Stimulated activated memory B cell treated with anti-CD40 and anti-IgM and Interleukin-4, amounts not matched to agents 10 μg/mL and 1 μg/mL and 100 μg/mL, for 72 hours (primary cell): ENCODE results near the gene SSBP2.

ENCODE experiments used
- ATAC-seq: fragments of 150-1000 bp; cut with Tn5 transposase; 2 replicates; pipeline ENCODE4 v1.10.0; 2021
- H3K27ac Mint-ChIP-seq: one replicate; pipeline ENCODE4 v1.8.0; 2022; ENCODE audit warnings: mild to moderate bottlenecking, mixed read lengths
- H3K27me3 Mint-ChIP-seq: one replicate; pipeline ENCODE4 v1.8.0; 2022; ENCODE audit warnings: mixed read lengths
- H3K36me3 Mint-ChIP-seq: one replicate; pipeline ENCODE4 v1.8.0; 2022; ENCODE audit warnings: mixed read lengths
- H3K4me1 Mint-ChIP-seq: one replicate; pipeline ENCODE4 v1.8.0; 2022; ENCODE audit warnings: mixed read lengths
- H3K4me3 Mint-ChIP-seq: one replicate; pipeline ENCODE4 v1.8.0; 2022; ENCODE audit warnings: mild to moderate bottlenecking, moderate library complexity, mixed read lengths
- H3K9me3 Mint-ChIP-seq: one replicate; pipeline ENCODE4 v1.8.0; 2022; ENCODE audit warnings: mixed read lengths

Gene SSBP2

DNA sequence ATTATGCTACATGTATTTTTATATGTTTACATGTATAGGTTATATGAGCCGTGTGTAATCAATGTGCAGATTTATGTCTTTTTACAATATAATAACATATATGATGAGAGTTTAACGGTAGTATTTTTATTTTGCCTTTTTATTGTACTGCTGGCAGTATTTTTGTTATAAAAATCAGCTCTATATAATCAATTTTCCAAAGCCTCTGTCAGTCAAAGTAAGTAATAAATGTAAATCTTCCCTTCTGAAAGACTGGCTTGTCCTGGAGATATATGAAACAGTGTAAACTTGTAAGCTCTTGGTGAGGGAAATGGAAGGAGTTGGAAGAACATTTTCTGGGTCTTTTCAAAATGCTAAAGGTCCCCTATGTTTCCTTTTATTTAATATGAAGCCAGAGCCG lies 173.8 kb downstream of the SSBP2 start:
- H3K27ac Mint-ChIP-seq = no peak overlapping the region
- no peaks in the 10 kb centered on the region for H3K4me1 Mint-ChIP-seq
- no peak for ATAC-seq
- H3K4me3 Mint-ChIP-seq = no peak overlapping the region
- H3K27me3 Mint-ChIP-seq = no peaks in the 10 kb centered on the region
- H3K9me3 Mint-ChIP-seq = no peaks in the 10 kb centered on the region
- H3K36me3 Mint-ChIP-seq = peaks cover 25% of the 10 kb centered on the region

DNA sequence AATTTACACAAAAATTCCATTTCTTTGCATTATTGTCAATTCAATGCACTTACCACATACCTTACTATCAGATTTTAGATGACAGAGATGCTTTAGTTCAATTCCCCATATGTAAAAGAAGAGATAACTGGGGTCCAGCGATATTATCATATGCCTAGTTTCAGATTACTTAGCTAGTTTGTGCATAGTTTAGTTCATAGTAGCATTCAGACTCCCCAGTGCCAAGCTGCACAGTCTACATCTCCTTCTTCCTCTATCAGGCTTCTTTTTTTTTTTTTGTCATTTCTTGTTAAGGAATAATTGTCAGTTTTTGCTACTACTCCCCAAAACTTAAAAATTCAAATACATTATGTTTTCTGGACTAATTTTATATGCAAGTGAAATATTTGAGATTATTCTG lies 175.0 kb downstream of the SSBP2 start:
- no peaks in the 10 kb centered on the region for H3K4me1 Mint-ChIP-seq
- no peak overlapping the region for H3K4me3 Mint-ChIP-seq
- no peak overlapping the region for H3K27ac Mint-ChIP-seq
- ATAC-seq = no peak
- H3K9me3 Mint-ChIP-seq = no peaks in the 10 kb centered on the region
- H3K27me3 Mint-ChIP-seq = no peaks in the 10 kb centered on the region
- H3K36me3 Mint-ChIP-seq = peaks cover 23% of the 10 kb centered on the region

DNA sequence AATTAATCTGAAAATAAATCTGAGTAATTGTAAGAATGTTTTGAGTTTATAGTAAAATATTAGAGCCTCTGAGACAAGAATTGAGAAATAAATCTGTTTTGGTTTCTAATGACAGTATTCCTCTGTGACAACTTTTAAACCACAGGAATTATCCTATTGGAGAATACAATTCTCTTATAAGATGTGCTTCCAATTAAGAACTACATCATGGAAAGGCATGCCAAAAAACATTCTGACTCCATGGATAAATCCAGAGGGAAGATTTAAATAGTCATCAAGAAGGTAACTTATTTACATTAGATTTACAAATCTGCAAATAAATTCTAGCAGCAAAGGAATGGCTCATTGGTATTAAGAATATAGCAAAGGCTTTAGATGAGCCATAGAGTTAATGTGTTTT lies 178.7 kb downstream of the SSBP2 start:
- H3K4me1 Mint-ChIP-seq = no peaks in the 10 kb centered on the region
- H3K27me3 Mint-ChIP-seq = no peaks in the 10 kb centered on the region
- no peak for ATAC-seq
- H3K36me3 Mint-ChIP-seq = peaks cover 37% of the 10 kb centered on the region
- no peaks in the 10 kb centered on the region for H3K9me3 Mint-ChIP-seq
- H3K27ac Mint-ChIP-seq = no peak overlapping the region
- no peak overlapping the region for H3K4me3 Mint-ChIP-seq

DNA sequence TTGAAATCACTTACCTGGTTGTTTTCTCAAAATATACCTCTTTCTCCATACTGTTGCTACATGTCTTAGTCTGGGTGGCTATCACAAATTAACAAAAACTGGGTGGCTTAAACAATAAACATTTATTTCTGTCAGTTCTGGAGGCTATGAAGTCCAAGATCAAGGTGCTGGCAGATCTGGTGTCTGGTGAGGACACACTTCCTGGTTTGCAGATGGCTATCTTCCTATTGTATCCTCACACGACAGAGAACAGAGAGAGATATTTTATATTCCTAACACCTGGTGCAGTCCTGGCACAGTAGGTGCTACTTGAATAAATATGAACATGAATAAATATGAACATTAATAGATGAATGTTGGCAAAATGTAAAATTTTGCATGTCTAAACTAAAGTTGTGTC lies 192.7 kb downstream of the SSBP2 start:
- Mint-ChIP-seq H3K9me3 (no peaks in the 10 kb centered on the region), H3K27me3 (no peaks in the 10 kb centered on the region)
- no peak for ATAC-seq

DNA sequence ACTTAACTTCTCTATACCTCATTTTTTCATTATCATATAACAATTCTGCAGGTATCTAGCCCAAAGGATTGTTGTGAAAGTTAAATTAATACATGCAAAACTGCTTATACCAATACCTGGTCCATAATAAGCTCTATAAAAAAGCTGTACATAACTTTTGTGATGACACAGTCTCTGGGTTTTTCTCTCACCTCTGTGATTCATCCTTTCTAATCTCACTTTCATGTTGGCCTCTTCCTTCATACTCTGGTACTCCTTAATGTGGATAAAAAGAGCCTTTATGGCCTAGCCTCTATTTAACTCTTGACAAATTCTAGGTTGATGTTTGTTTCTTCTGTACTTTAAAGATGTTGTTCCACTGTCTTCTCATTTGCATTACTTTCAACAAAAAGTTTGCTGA lies 194.1 kb downstream of the SSBP2 start:
- ATAC-seq = no peak
- Mint-ChIP-seq H3K9me3 (no peaks in the 10 kb centered on the region), H3K36me3 (peaks cover 6% of the 10 kb centered on the region), H3K4me1 (peaks cover 16% of the 10 kb centered on the region), H3K27me3 (no peaks in the 10 kb centered on the region), H3K27ac (no peak overlapping the region), H3K4me3 (no peak overlapping the region)

More for the DNA sequence above, 192.7 kb downstream of the SSBP2 start:
- peaks cover 16% of the 10 kb centered on the region for H3K4me1 Mint-ChIP-seq
- peaks cover 10% of the 10 kb centered on the region for H3K36me3 Mint-ChIP-seq
- no peak overlapping the region for H3K4me3 Mint-ChIP-seq
- no peak overlapping the region for H3K27ac Mint-ChIP-seq

DNA sequence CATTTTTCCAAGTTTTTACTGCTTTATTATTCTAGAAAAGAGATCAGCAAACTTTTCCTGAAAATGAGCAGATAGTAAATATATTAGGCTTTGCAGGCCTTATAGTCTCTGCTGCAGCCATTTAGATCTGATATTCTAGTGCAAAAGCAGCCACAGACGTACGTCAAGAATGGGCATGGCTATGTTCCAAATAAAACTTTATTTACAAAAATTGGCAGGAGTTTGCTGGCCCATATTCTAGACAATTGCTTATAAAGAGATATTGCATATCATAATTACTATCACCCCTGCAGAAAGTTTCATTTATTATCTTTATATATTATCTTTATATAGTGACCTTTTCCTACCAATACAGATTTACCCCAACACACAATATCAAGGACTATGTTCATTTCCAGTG lies 195.0 kb downstream of the SSBP2 start:
- ATAC-seq = no peak
- Mint-ChIP-seq H3K27me3 (no peaks in the 10 kb centered on the region), H3K36me3 (peaks cover 6% of the 10 kb centered on the region), H3K4me1 (peaks cover 16% of the 10 kb centered on the region), H3K9me3 (no peaks in the 10 kb centered on the region), H3K4me3 (no peak overlapping the region), H3K27ac (no peak overlapping the region)

DNA sequence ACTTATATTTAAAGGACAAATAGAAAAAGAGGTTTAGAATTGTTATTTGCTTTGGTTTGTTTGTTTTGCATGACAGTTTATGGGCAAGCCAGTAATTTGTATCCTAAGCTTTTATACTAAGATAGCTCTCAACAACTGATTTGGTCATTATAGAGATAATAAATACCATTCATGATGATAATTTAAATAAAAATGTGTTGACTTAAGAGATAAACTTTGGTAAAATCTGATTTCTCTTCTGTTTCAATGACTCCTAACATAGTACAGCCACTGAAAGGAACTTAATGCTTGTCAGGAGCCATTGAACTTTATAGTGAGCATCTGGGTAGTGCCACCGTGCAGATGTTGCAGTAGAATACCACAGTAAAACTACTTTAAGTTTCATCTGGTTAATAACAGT lies 196.2 kb downstream of the SSBP2 start:
- Mint-ChIP-seq H3K27me3 (no peaks in the 10 kb centered on the region), H3K4me3 (no peak overlapping the region), H3K36me3 (peaks cover 11% of the 10 kb centered on the region), H3K27ac (no peak overlapping the region), H3K9me3 (no peaks in the 10 kb centered on the region), H3K4me1 (peaks cover 16% of the 10 kb centered on the region)
- no peak for ATAC-seq

DNA sequence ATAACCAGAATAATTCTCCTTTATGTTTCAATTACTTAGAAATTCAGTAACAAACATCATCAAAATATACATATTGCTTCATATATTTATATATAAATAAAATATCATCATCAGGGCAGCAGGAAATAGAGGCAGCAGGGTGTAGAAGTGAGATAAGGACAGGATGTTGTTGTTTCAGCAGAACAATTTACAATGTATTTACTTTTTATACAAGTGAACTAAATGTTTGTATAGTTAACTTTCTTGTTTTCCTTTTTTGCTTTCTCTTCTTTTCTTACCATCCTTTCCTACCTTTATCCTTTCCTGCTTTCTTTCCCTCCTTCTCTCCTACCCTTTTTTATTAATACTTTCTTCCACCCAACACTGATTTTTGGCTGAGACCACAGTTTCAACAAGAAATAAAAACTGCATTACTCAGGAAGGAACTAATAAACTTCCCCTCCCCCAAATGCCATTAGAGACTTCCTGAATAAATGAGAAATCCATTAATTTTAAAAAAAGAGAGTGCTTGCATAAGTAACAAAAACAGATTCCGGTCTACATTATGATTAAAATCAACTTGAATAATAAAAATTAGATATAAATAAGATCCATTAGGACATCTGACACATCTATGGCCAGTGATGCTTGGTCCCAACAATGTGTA lies 197.2 kb downstream of the SSBP2 start:
- H3K4me3 Mint-ChIP-seq = no peak overlapping the region
- ATAC-seq = no peak
- no peaks in the 10 kb centered on the region for H3K9me3 Mint-ChIP-seq
- peaks cover 16% of the 10 kb centered on the region for H3K4me1 Mint-ChIP-seq
- no peaks in the 10 kb centered on the region for H3K27me3 Mint-ChIP-seq
- peaks cover 18% of the 10 kb centered on the region for H3K36me3 Mint-ChIP-seq
- H3K27ac Mint-ChIP-seq = no peak overlapping the region

DNA sequence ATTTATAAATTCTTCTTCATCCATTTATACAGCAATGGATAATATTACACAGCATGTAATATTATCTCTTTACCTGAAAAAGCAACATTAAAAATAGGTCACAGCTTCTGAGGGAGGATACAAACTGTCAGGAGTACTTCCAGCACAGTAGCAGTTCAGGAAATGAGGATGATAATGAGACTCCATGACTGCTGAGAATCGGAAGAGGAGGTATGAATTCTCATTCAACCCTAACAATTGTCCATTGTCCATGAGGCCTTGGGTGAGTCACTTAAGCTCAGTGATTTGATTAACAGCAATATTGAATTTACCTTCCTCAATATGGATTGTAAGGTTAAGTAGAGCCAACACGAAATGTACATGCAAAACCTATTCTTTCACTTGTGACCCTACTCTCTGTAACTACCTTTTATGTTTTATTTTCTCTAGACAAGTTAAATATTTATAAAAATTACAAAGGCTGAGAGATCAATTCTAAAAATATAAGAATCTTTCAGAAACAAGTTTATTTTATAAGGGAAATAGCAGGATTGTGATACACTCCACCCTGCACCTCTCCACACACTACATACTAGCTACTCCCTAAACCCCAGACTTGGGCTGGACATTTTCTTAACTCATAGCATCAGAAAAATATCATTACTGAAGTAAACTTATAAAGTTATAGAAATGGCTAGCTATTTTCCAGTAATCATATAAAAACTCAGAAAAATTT lies 197.9 kb downstream of the SSBP2 start:
- Mint-ChIP-seq H3K4me3 (no peak overlapping the region), H3K27ac (no peak overlapping the region), H3K9me3 (no peaks in the 10 kb centered on the region), H3K4me1 (peaks cover 16% of the 10 kb centered on the region), H3K27me3 (no peaks in the 10 kb centered on the region), H3K36me3 (peaks cover 18% of the 10 kb centered on the region)
- ATAC-seq = no peak

DNA sequence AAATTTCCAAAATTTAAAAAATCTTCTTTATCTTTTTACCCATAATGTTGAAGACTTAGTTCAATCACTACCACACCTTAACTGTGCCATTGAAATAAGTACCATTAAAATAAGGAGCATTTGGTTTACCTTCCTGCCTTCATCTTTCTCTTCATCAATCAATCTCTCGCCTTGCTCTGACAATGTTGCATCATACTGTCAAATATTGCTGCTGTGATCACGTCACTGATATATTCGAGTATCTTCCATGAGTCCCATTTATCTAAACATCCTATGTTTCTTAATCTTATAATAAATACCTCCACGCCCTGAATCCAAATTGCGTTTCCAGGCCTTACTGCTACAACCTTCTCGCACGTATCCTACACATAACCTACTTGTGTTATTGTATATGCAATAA lies 201.8 kb downstream of the SSBP2 start:
- Mint-ChIP-seq H3K4me3 (no peak overlapping the region), H3K9me3 (no peaks in the 10 kb centered on the region), H3K36me3 (peaks cover 27% of the 10 kb centered on the region), H3K27ac (no peak overlapping the region), H3K27me3 (no peaks in the 10 kb centered on the region), H3K4me1 (peaks cover 6% of the 10 kb centered on the region)
- ATAC-seq = no peak

DNA sequence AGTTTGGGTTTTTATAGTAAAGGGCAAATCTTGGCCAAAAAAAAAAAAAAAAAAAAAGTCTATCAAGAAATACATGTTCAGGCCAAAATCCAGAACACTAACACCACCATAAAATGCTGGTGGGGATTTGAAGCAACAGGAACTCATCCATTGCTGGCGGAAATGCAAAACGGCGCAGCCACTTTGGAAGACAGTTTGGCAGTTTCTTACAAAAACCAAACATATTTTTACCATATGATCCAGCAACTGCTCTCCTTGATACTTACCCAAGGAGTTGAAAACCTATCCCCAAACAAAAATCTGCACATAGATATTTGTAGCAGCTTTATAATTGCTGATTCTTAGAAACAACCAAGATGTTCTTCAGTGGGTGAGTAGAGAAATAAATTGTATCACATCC lies 203.9 kb downstream of the SSBP2 start:
- ATAC-seq = no peak
- peaks cover 6% of the 10 kb centered on the region for H3K9me3 Mint-ChIP-seq
- peaks cover 43% of the 10 kb centered on the region for H3K36me3 Mint-ChIP-seq
- H3K27ac Mint-ChIP-seq = no peak overlapping the region
- H3K4me3 Mint-ChIP-seq = no peak overlapping the region
- H3K27me3 Mint-ChIP-seq = no peaks in the 10 kb centered on the region
- no peaks in the 10 kb centered on the region for H3K4me1 Mint-ChIP-seq

DNA sequence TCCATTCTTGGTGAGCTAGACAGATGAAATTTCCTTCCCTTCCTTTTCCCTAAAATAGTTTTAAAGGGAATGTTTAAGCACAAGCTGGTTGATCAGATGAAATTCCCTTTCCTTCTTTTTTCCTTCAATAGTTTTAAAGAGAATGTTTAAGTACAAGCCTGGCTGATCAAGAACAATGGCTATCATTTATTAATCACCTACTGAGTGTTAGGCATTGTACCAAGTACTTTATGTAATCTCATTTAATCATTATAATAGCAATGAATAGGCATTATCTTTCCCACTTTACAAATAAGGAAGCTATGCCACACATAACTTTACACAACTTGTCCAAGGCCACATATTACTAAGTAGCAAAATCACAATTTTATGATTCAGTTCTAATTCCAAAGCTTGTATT lies 205.0 kb downstream of the SSBP2 start:
- Mint-ChIP-seq H3K27ac (no peak overlapping the region), H3K36me3 (peaks cover 51% of the 10 kb centered on the region), H3K4me1 (no peaks in the 10 kb centered on the region), H3K4me3 (no peak overlapping the region), H3K9me3 (peaks cover 8% of the 10 kb centered on the region), H3K27me3 (no peaks in the 10 kb centered on the region)
- ATAC-seq = no peak

DNA sequence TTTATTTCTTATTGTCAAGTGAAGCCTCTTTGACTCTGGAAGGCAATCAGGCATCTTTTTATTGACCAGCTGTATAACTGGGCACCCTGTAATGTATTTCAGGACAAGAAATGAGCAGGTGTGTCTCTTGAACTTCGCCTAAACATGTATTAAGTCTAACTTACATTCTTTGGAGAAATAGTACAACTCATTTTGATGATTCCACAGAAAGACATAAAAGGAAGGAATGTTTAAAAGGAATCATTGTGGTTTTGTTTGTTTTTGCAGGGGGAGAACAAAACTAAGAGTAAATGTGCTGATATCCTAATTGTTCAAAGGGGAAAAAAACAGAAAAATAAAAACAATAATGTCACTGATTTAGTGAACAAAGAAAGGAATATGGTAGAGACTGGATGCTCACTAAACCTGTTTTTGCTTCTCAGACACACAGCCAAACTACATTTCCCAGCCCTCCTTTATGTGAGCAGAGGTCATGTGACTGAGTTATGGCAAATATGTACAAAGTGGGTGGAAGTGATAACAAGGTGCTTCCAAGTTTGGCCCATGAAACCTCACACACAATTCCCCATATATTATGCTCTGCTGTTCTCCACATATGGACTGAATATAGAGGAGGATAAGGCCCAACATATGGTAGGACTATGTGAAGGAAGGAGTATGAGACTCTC lies 206.4 kb downstream of the SSBP2 start:
- no peak for ATAC-seq
- H3K4me3 Mint-ChIP-seq = no peak overlapping the region
- no peaks in the 10 kb centered on the region for H3K4me1 Mint-ChIP-seq
- H3K36me3 Mint-ChIP-seq = peaks cover 57% of the 10 kb centered on the region
- H3K9me3 Mint-ChIP-seq = peaks cover 8% of the 10 kb centered on the region
- H3K27me3 Mint-ChIP-seq = no peaks in the 10 kb centered on the region
- no peak overlapping the region for H3K27ac Mint-ChIP-seq

DNA sequence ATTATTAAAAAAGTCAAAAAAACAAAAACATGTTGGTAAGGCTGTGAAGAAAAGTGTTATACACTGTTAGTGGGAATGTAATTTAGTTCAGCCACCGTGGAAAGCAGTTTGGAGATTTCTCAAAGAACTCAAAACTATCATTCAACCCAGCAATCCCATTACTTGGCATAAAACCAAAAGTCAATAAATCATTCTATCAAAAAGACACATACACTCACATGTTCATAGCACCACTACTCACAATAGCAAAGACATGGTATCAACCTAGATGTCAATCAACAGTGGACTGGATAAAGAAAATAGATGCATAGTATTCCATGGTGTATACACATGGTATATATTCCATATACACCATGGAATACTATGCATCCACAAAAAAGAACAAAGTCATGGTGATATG lies 208.7 kb downstream of the SSBP2 start:
- peaks cover 8% of the 10 kb centered on the region for H3K9me3 Mint-ChIP-seq
- H3K36me3 Mint-ChIP-seq = peaks cover 52% of the 10 kb centered on the region
- ATAC-seq = no peak
- H3K4me3 Mint-ChIP-seq = no peak overlapping the region
- no peaks in the 10 kb centered on the region for H3K27me3 Mint-ChIP-seq
- no peaks in the 10 kb centered on the region for H3K4me1 Mint-ChIP-seq
- H3K27ac Mint-ChIP-seq = peak overlapping the region; percentile 55

DNA sequence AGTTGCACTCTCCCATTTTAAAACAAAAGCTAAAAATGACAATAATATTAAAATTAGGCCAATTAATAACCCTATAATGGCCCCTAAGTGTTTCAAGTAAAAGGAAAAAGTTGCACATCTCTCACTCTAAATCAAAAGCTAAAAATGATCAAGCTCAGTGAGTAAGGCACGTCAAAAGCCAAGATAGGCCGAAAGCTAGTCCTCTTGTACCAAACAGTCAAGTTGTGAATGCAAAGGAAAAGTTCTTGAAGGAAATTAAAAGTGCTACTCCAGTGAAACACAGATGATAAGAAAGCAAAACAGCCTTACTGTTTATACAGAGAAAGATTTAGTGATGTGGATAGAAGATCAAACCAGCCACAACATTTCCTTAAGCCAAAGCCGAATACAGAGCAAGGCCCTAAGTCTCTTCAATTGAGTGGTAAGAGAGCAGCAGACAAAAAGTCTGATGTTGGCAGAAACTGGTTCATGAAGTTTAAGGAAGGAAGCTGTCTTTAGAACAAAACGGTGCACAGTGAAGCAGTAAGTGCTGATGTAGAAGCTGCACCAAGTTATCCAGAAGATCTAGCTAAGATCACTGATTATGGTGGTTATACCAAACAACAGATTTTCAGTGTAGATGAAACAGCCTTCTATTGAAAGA lies 212.9 kb downstream of the SSBP2 start:
- H3K4me1 Mint-ChIP-seq = peaks cover 6% of the 10 kb centered on the region
- no peak for ATAC-seq
- peaks cover 50% of the 10 kb centered on the region for H3K36me3 Mint-ChIP-seq
- no peak overlapping the region for H3K4me3 Mint-ChIP-seq
- peaks cover 5% of the 10 kb centered on the region for H3K9me3 Mint-ChIP-seq
- no peaks in the 10 kb centered on the region for H3K27me3 Mint-ChIP-seq
- no peak overlapping the region for H3K27ac Mint-ChIP-seq
